ENCODE results near the gene PTPRU.
A peak's percentile ranks its signal among the peaks of the same experiment; 100 is the strongest.

The PTPRU gene

GRCh38 chr1:29197590-29197924 is 38.8 kb upstream of the PTPRU start:
- DNase-seq (ENCODE audit: low read depth): no peak
- no peak overlapping the region for H3K4me3 ChIP-seq (ENCODE audit: low read length)
- TF ChIP-seq CTCF (conservative IDR thresholded peaks at IDR 0.05; ENCODE audit: low read depth, low read length): peak; percentile 59

GRCh38 chr1:29197993-29198392 is 38.3 kb upstream of the PTPRU start:
- TF ChIP-seq CTCF (conservative IDR thresholded peaks at IDR 0.05; ENCODE audit: low read depth, low read length): no peak
- no peak overlapping the region for H3K4me3 ChIP-seq (ENCODE audit: low read length)
- no peak for DNase-seq (ENCODE audit: low read depth)

GRCh38 chr1:29200906-29201594 is 35.3 kb upstream of the PTPRU start:
- no peak for TF ChIP-seq CTCF (conservative IDR thresholded peaks at IDR 0.05; ENCODE audit: low read depth, low read length)
- no peak for DNase-seq (ENCODE audit: low read depth)
- no peak overlapping the region for H3K4me3 ChIP-seq (ENCODE audit: low read length)

- DNase-seq (ENCODE audit: low read depth): no peak
- H3K4me3 ChIP-seq (ENCODE audit: low read length): no peak overlapping the region
- no peak for TF ChIP-seq CTCF (conservative IDR thresholded peaks at IDR 0.05; ENCODE audit: low read depth, low read length)
Measured at GRCh38 chr1:29201595-29202051, 34.7 kb upstream of the PTPRU start.

- TF ChIP-seq CTCF (conservative IDR thresholded peaks at IDR 0.05; ENCODE audit: low read depth, low read length): no peak
- no peak for DNase-seq (ENCODE audit: low read depth)
- no peak overlapping the region for H3K4me3 ChIP-seq (ENCODE audit: low read length)
Measured at GRCh38 chr1:29202053-29202452, 34.3 kb upstream of the PTPRU start.

- no peak overlapping the region for H3K4me3 ChIP-seq (ENCODE audit: low read length)
- peak; percentile 94 for DNase-seq (ENCODE audit: low read depth)
- TF ChIP-seq CTCF (conservative IDR thresholded peaks at IDR 0.05; ENCODE audit: low read depth, low read length): peak; percentile 98
Measured at GRCh38 chr1:29202584-29203340, 33.6 kb upstream of the PTPRU start.

- no peak for DNase-seq (ENCODE audit: low read depth)
- TF ChIP-seq CTCF (conservative IDR thresholded peaks at IDR 0.05; ENCODE audit: low read depth, low read length): no peak
- no peak overlapping the region for H3K4me3 ChIP-seq (ENCODE audit: low read length)
Measured at GRCh38 chr1:29208442-29208841, 27.9 kb upstream of the PTPRU start.
